GM19025 (cell line): ENCODE measurements around the gene SRP14.
"Not testable (repeated sequence)": the region's sequence is repeated elsewhere in the genome, so short reads cannot be mapped to it uniquely, and the experiment has no call there.

Source experiments
- ATAC-seq: cut with Tn5 transposase; IDR thresholded peaks from one replicate; pipeline ENCODE4 v1.9.1; 2021; ENCODE audit warnings: mild to moderate bottlenecking, low read depth, moderate library complexity; ENCODE audit not compliant: unreplicated experiment

Gene SRP14

DNA sequence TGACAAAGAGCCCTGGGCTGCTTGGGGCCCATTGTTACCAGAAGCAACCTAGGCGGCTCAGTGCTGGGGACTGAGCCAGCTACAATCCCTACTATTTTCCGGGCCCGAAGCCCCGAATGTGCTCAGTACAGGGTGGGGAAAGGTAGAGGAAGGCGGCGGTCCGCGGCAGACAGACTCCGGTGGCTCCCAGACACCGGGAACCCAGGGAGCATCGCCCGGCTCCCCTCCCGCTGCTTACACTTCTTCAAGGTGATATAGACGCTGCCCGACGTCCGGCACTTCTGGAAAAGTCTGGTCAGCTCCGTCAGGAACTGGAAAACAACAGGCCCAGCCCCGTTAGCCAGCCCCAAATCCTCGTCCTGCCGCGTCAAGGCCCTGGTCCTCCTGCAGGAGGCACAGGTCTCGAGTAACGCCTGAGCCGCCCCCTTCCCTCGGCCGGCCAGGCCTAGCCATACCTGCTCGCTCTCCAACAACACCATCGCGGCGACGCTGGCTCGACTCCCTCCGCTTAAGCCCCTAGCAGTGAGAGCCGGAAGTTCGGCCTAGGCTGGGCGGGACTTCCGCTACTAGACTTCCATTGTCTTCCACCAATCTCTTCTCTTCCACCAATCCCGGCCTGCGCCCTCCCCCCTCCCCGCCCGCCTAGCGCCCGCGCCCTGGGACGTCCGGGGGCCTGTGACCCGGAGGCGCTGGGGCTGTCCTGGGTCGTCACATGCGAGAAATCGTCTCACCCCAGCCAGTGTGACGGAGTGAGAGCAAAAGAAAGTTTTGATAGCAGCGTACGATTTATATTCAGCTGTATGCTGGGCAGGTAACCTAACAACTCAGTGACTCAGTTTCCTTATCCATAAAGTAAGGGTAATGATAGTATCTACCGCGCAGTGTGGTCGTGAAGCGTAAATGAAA, at the start of gene SRP14:
Gene SRP14, minus strand, starts transcription at position 544 of the 906 bp plus-strand sequence. Its CDS starts 65 bp downstream, at position 479.
- peak; percentile 93 for ATAC-seq

DNA sequence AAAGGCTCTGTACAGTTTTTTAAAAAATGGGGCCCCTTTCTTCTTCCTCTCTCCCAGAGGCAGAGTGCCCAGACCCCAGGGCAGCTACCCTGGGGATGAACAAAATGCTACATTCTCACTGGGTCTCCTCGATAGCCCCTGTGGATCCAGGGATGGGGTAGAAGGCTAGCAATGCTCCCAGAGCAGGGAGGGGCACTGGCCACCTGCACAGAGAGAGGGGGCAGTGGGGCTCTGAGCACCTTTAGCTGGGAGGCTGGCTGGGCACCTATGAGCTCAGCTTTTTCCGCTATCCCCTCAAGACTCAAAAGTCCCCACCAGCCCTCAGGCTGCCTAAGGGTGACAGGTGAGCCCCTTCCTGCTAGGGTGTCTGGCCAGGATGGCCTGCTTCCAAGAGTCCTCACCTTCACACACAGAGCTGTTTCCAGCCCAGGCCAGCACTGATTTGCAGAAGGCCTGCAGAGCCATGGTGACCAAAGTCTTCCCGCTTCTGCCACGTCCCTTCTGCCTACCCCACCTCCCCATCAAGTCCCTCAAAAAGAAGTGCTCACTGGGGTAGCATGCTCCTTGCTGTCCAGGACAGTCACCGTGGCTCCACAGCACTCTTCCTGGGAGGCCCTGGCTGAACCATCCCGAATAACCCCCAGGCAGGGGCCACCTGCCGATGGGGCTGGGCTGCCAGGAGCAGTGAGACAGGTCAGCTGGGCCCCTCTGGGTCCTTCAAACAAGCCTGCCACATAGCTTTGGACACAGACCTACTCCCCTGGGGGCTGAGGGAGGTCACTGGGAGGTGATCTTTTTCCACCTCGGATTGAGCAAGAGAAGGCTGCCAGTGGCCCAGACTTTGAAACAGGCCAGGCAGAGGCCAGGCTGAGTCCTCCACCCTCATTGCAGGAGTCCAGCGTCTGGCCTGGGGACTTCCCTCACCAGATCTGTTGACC, 49.3 kb upstream of the SRP14 start:
- ATAC-seq = no peak

GRCh38 chr15:40087068-40087810, 48.3 kb upstream of the SRP14 start:
- ATAC-seq = no peak

DNA sequence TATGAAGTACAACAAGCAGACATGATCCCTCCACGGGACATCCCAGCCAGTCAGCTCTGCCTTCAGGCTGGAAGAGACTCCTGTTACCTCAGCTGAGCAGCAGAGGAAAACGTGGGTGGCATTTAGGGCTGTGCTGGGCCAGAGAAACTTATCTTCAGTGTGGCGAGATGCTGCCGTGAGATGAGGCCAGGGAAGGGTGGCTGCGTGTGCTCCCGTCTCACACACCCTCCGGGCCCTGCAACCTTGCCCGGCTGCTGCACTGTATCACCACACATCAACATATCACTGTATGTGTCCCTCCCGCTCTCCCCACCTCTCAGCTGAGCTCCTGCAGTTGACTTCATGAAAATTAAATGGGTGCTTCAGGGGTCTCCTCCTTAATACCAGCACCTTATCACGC, 46.3 kb upstream of the SRP14 start:
- ATAC-seq = no peak

- no peak for ATAC-seq
Measured at GRCh38 chr15:40084650-40085049, 45.7 kb upstream of the SRP14 start.

DNA sequence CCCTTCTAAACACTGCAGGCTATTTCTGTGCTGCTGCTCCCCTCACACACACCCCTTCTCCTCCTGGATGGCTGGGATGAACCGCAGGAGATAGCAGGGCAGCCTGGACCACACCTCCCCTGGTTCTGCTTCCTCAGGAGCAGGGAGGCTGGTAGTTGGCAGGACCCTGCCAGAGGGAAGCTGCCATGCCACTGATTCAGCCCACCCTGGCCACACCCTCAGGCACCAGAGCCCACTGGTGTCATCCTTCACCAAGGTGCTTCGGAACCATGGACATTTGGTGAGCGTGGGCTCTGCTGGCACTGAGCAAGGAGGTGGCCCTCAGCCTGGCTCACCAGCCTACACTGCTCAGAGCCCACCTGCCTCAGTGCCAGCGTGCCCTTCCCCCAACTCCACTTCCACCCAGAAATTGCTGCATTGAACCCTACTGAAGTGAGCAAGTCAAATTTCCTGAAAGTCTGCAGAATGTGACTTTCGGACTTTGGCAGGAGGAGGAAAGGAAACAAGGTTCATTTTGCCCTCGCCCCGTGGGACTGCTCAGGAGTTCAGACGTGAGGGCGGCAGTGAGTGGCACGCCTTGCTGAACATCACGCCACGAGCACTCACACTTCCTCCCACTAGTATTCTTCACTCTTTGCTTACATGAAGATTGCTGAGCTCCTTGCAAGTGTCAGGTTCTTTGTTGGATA, 43.4 kb upstream of the SRP14 start:
- no peak for ATAC-seq

GRCh38 chr15:40081691-40082194, 42.8 kb upstream of the SRP14 start:
- no peak for ATAC-seq

DNA sequence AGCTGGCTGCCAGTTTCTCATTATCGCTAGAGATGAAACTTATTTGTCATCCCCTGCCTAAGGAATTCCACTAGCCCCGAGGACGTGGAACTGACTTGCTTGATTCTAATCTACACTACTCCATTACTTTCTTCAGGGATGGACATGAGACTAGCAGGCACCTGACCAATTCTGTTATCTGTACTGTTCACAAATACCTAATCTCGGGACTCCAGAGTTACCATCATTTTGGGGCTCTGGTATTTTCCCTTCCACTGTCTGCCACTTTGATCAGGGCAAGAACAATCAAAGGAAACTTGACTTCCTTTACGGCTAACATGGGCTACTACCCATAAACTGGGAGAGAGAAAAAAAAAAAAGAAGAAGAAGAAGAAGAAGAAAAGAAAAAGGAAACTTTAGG, 41.9 kb upstream of the SRP14 start:
- ATAC-seq = no peak

DNA sequence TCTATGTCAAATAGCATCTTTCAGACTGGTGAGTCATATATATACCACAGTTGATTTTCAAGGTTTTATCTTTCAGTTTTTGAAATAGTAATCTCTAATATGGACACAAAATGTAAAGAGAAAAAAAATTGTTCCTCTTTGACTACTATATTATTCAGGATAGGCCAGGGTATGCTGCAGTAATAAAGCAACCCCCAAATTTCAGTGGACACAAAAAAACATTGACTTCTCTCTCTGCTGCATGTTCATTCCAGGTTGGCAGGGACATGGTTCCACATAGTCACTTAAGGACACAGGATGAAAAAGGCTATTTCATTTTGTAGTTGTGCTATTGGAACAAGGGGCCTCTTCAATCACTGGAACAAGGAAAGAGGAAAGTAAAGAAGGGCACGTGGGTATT, 41.1 kb upstream of the SRP14 start:
- ATAC-seq = no peak

GRCh38 chr15:40079456-40079855, 40.5 kb upstream of the SRP14 start:
- no peak for ATAC-seq

DNA sequence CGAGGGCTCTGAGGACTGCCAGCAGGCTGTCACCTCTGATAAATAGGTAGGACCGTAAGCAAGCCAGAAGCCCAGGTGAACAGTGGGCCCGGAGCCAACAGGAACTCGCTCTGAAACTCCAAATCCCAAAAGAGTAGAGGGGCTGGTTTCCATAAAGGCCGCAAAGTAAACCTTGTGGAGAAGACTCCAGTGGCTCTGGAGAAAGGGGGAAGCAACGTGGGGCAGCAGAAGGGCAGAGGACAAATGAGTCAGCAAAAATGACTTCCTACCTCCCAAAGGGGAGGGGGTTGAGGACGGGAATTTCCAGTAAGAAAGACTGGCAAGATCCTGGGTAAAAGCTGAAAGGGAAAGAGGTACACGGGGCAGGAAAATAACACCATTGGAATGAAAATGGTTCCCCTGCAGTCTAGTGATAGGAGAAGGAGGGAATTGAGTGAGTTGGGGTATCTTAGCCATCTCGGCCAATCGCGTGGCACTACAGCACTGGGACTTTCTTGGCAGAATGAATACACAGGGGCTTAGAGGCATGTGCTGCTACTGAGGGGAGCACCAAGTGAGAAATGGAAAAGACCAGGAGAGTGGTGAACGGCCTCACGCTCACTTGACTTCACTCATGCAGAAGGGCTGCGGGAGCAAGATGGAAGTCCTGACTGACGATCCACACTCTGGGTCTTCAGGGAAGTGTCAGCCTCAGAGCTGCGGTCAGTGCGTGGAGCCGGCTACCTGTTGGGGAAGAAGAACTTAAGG, 36.5 kb upstream of the SRP14 start:
- no peak for ATAC-seq

- ATAC-seq = not testable (repeated sequence)
Measured at GRCh38 chr15:40074656-40075055, 35.7 kb upstream of the SRP14 start.

- ATAC-seq = not testable (repeated sequence)
Measured at GRCh38 chr15:40073716-40074490, 34.9 kb upstream of the SRP14 start.

GRCh38 chr15:40072216-40072990, 33.4 kb upstream of the SRP14 start:
- ATAC-seq = no peak

DNA sequence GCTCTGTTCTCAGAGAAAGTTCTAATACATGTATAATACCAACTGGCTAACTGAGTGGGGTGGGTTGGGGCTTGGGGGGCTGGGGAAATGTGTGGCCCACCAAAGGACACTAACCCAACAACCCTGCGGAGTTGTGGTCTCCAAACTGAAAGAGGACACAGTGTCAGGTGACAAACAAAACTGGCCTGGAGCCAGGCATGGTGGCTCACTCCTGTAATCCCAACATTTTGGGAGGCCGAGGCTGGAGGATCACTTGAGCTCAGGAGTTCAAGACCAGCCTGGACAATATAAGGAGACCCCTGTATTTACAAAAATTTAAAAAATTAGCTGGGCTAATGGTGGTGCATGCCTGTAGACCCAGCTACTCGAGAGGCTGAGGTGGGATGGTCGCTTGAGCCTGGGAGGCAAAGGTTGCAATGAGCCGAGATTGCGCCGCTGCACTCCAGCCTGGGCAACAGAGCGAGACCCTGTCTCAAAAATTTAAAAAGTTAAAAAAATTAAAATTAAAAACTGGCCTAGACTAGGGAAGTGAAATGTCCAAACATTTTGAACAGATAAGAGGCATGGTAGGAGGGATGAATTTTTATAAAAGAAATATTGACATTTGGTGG, 31.7 kb upstream of the SRP14 start:
- no peak for ATAC-seq

- no peak for ATAC-seq
Measured at GRCh38 chr15:40070166-40070557, 31.2 kb upstream of the SRP14 start.
